Fibroblast of pulmonary artery (primary cell): ENCODE data around the gene MRPL42.

Experiments
- DNase-seq: peaks from one replicate; pipeline ENCODE4 v3.0.0-alpha.2; 2010; ENCODE audit warnings: low read depth
- H3K4me3 ChIP-seq: replicated peaks from 2 replicates; pipeline ENCODE4 v1.5.1; 2011; ENCODE audit warnings: low read depth, mild to moderate bottlenecking, control low read depth, low read length, moderate library complexity
- TF ChIP-seq, protein P1 (sequence below): IDR thresholded peaks from 2 replicates; pipeline ENCODE4 v1.5.1; 2011; ENCODE audit warnings: mild to moderate bottlenecking, control low read depth, low read length, inconsistent platforms; ENCODE audit errors: missing control alignments

The MRPL42 gene

DNA sequence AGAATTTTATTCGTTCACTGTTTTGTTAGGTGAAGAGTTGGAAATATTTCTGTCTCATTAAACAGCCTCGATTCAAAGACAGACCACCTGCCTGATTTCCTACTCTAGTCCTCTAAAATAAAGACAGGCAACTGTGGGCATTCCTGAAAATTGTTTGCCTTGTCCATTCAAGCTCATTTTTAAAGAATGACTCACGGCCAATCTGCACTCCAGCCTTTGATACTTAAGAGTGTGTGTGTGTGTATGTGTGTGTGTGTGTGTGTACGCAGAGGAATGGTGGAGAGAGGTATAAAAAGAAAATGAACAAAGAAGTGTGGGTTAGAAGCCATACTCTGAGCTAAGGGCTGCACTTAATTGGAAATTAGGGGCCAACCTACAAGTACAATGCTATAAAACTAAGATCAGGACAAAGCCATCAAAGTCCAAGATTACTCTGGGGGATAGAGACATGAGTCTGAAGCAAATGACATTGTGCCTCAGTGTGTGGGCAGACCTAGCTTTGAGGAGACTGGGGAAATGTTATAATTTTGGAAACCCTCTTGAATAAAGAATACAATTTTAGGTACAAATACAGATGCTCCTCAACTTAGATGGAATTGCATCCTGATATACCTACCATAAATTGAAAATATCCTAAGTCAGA lies 59.6 kb downstream of the MRPL42 start:
- peak; percentile 93 for DNase-seq
- no peak overlapping the region for H3K4me3 ChIP-seq
- TF ChIP-seq, protein P1, sequence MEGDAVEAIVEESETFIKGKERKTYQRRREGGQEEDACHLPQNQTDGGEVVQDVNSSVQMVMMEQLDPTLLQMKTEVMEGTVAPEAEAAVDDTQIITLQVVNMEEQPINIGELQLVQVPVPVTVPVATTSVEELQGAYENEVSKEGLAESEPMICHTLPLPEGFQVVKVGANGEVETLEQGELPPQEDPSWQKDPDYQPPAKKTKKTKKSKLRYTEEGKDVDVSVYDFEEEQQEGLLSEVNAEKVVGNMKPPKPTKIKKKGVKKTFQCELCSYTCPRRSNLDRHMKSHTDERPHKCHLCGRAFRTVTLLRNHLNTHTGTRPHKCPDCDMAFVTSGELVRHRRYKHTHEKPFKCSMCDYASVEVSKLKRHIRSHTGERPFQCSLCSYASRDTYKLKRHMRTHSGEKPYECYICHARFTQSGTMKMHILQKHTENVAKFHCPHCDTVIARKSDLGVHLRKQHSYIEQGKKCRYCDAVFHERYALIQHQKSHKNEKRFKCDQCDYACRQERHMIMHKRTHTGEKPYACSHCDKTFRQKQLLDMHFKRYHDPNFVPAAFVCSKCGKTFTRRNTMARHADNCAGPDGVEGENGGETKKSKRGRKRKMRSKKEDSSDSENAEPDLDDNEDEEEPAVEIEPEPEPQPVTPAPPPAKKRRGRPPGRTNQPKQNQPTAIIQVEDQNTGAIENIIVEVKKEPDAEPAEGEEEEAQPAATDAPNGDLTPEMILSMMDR = no peak

- peak; percentile 91 for DNase-seq
- H3K4me3 ChIP-seq = no peak overlapping the region
- TF ChIP-seq, protein P1 = no peak
Observed at GRCh38 chr12:93530358-93530757, 63.0 kb downstream of the MRPL42 start.

- H3K4me3 ChIP-seq = no peak overlapping the region
- DNase-seq = no peak
- TF ChIP-seq, protein P1 = no peak
Observed at GRCh38 chr12:93533310-93533709, 66.0 kb downstream of the MRPL42 start.

- no peak overlapping the region for H3K4me3 ChIP-seq
- no peak for DNase-seq
- TF ChIP-seq, protein P1 = no peak
Observed at GRCh38 chr12:93536111-93536765, 68.9 kb downstream of the MRPL42 start.

- no peak overlapping the region for H3K4me3 ChIP-seq
- no peak for DNase-seq
- TF ChIP-seq, protein P1 = no peak
Observed at GRCh38 chr12:93536766-93537488, 69.6 kb downstream of the MRPL42 start.

DNA sequence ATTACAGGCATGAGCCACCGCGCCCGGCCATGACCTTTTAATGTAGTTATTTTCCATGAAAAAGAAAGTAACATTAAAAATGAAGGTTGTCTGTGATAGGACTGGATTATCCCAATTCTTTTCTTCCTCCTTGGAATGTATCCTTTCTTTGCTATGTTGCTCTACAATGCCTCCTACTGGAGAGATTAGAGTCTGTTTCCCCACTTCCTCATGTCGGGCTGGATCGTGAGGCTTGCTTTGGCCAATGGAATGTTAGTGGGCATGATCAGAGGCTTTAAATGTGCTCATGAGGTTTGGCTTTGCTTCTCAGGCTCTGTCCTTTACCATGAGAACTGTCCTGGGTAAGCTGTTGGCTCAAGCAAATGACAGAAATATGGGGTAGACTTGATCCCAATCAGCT lies 70.5 kb downstream of the MRPL42 start:
- no peak overlapping the region for H3K4me3 ChIP-seq
- DNase-seq = no peak
- TF ChIP-seq, protein P1 = peak; percentile 3
